Renal pelvis (tissue), 12 donors: ENCODE measurements around the gene RPL39. TPM values are rescaled to one million over a fixed set of nuclear protein-coding genes. Genes with fewer than 3 reads are reported as not detected.
"Not testable (repeated sequence)": the region's sequence is repeated elsewhere in the genome, so short reads cannot be mapped to it uniquely, and the experiment has no call there.

Source experiments
- DNase-seq: peaks from one replicate; pipeline ENCODE4 v3.0.0-alpha.2; 2013
- long read RNA-seq, 16 experiments: transcript quantifications; one replicate each; lab custom pipeline, GENCODE V29; 2026
- polyA plus RNA-seq, 3 donors: library from polyadenylated mRNA; unstranded; fragments of 120-200 nt; gene quantifications; one replicate each; pipeline ENCODE4 v1.2.1, GENCODE V29; 2013; ENCODE audit not compliant: insufficient read length in 3 of 3

RPL39 gene
- polyA plus RNA-seq: 1,000 to 10,000 TPM; 2,062 to 2,326 (median 2,119) TPM
- long read RNA-seq, donor 1, transcript RPL39-201 (3 exons, 401 nt): major isoform, 162 of 167 reads
- long read RNA-seq, donor 1, transcript RPL39-202 (2 exons, 1,915 nt): minor isoform, 5 of 167 reads
- long read RNA-seq, donor 1, partial matches to known transcripts: 0 of 167 reads
- long read RNA-seq, donor 1, other reads (novel, unspliced or antisense): 0 of 167 reads
- long read RNA-seq, donor 2, transcript RPL39-201 (3 exons, 401 nt): major isoform, 267 of 288 reads
- long read RNA-seq, donor 2, transcript RPL39-202 (2 exons, 1,915 nt): minor isoform, 11 of 288 reads
- long read RNA-seq, donor 2, partial matches to known transcripts: 10 of 288 reads
- long read RNA-seq, donor 2, other reads (novel, unspliced or antisense): 0 of 288 reads
- long read RNA-seq, donor 3, transcript RPL39-202 (2 exons, 1,915 nt): minor isoform, 17 of 223 reads
- long read RNA-seq, donor 3, transcript RPL39-201 (3 exons, 401 nt): major isoform, 195 of 223 reads
- long read RNA-seq, donor 3, partial matches to known transcripts: 11 of 223 reads
- long read RNA-seq, donor 3, other reads (novel, unspliced or antisense): 0 of 223 reads
- long read RNA-seq, donor 4, transcript RPL39-202 (2 exons, 1,915 nt): minor isoform, 16 of 309 reads
- long read RNA-seq, donor 4, transcript RPL39-201 (3 exons, 401 nt): major isoform, 281 of 309 reads
- long read RNA-seq, donor 4, partial matches to known transcripts: 12 of 309 reads
- long read RNA-seq, donor 4, other reads (novel, unspliced or antisense): 0 of 309 reads
- long read RNA-seq, donor 5, transcript RPL39-202 (2 exons, 1,915 nt): minor isoform, 16 of 140 reads
- long read RNA-seq, donor 5, transcript RPL39-201 (3 exons, 401 nt): major isoform, 119 of 140 reads
- long read RNA-seq, donor 5, partial matches to known transcripts: 5 of 140 reads
- long read RNA-seq, donor 5, other reads (novel, unspliced or antisense): 0 of 140 reads
- long read RNA-seq, donor 6, transcript RPL39-201 (3 exons, 401 nt): major isoform, 131 of 160 reads
- long read RNA-seq, donor 6, transcript RPL39-202 (2 exons, 1,915 nt): minor isoform, 13 of 160 reads
- long read RNA-seq, donor 6, partial matches to known transcripts: 16 of 160 reads
- long read RNA-seq, donor 6, other reads (novel, unspliced or antisense): 0 of 160 reads
- long read RNA-seq, donor 7, transcript RPL39-201 (3 exons, 401 nt): major isoform, 226 of 252 reads
- long read RNA-seq, donor 7, transcript RPL39-202 (2 exons, 1,915 nt): minor isoform, 16 of 252 reads
- long read RNA-seq, donor 7, partial matches to known transcripts: 10 of 252 reads
- long read RNA-seq, donor 7, other reads (novel, unspliced or antisense): 0 of 252 reads
- long read RNA-seq, donor 8, transcript RPL39-202 (2 exons, 1,915 nt): minor isoform, 5 of 99 reads
- long read RNA-seq, donor 8, transcript RPL39-201 (3 exons, 401 nt): major isoform, 94 of 99 reads
- long read RNA-seq, donor 8, partial matches to known transcripts: 0 of 99 reads
- long read RNA-seq, donor 8, other reads (novel, unspliced or antisense): 0 of 99 reads
- long read RNA-seq, donor 9, transcript RPL39-201 (3 exons, 401 nt): major isoform, 270 of 301 reads
- long read RNA-seq, donor 9, transcript RPL39-202 (2 exons, 1,915 nt): minor isoform, 17 of 301 reads
- long read RNA-seq, donor 9, partial matches to known transcripts: 14 of 301 reads
- long read RNA-seq, donor 9, other reads (novel, unspliced or antisense): 0 of 301 reads
- long read RNA-seq, donor 10, transcript RPL39-201 (3 exons, 401 nt): major isoform, 174 of 192 reads
- long read RNA-seq, donor 10, transcript RPL39-202 (2 exons, 1,915 nt): minor isoform, 7 of 192 reads
- long read RNA-seq, donor 10, partial matches to known transcripts: 11 of 192 reads
- long read RNA-seq, donor 10, other reads (novel, unspliced or antisense): 0 of 192 reads
- long read RNA-seq, donor 11, transcript RPL39-202 (2 exons, 1,915 nt): minor isoform, 10 of 134 reads
- long read RNA-seq, donor 11, transcript RPL39-201 (3 exons, 401 nt): major isoform, 118 of 134 reads
- long read RNA-seq, donor 11, partial matches to known transcripts: 6 of 134 reads
- long read RNA-seq, donor 11, other reads (novel, unspliced or antisense): 0 of 134 reads
- long read RNA-seq, donor 12, transcript RPL39-201 (3 exons, 401 nt): major isoform, 252 of 273 reads
- long read RNA-seq, donor 12, transcript RPL39-202 (2 exons, 1,915 nt): minor isoform, 14 of 273 reads
- long read RNA-seq, donor 12, partial matches to known transcripts: 7 of 273 reads
- long read RNA-seq, donor 12, other reads (novel, unspliced or antisense): 0 of 273 reads
- long read RNA-seq, donor 13, transcript RPL39-202 (2 exons, 1,915 nt): minor isoform, 7 of 192 reads
- long read RNA-seq, donor 13, transcript RPL39-201 (3 exons, 401 nt): major isoform, 167 of 192 reads
- long read RNA-seq, donor 13, partial matches to known transcripts: 18 of 192 reads
- long read RNA-seq, donor 13, other reads (novel, unspliced or antisense): 0 of 192 reads
- long read RNA-seq, donor 14, transcript RPL39-202 (2 exons, 1,915 nt): minor isoform, 37 of 419 reads
- long read RNA-seq, donor 14, transcript RPL39-201 (3 exons, 401 nt): major isoform, 358 of 419 reads
- long read RNA-seq, donor 14, partial matches to known transcripts: 24 of 419 reads
- long read RNA-seq, donor 14, other reads (novel, unspliced or antisense): 0 of 419 reads
- long read RNA-seq, donor 15, transcript RPL39-201 (3 exons, 401 nt): major isoform, 233 of 248 reads
- long read RNA-seq, donor 15, transcript RPL39-202 (2 exons, 1,915 nt): minor isoform, 9 of 248 reads
- long read RNA-seq, donor 15, partial matches to known transcripts: 6 of 248 reads
- long read RNA-seq, donor 15, other reads (novel, unspliced or antisense): 0 of 248 reads
- long read RNA-seq, donor 16, transcript RPL39-202 (2 exons, 1,915 nt): minor isoform, 21 of 269 reads
- long read RNA-seq, donor 16, transcript RPL39-201 (3 exons, 401 nt): major isoform, 227 of 269 reads
- long read RNA-seq, donor 16, partial matches to known transcripts: 21 of 269 reads
- long read RNA-seq, donor 16, other reads (novel, unspliced or antisense): 0 of 269 reads

DNA sequence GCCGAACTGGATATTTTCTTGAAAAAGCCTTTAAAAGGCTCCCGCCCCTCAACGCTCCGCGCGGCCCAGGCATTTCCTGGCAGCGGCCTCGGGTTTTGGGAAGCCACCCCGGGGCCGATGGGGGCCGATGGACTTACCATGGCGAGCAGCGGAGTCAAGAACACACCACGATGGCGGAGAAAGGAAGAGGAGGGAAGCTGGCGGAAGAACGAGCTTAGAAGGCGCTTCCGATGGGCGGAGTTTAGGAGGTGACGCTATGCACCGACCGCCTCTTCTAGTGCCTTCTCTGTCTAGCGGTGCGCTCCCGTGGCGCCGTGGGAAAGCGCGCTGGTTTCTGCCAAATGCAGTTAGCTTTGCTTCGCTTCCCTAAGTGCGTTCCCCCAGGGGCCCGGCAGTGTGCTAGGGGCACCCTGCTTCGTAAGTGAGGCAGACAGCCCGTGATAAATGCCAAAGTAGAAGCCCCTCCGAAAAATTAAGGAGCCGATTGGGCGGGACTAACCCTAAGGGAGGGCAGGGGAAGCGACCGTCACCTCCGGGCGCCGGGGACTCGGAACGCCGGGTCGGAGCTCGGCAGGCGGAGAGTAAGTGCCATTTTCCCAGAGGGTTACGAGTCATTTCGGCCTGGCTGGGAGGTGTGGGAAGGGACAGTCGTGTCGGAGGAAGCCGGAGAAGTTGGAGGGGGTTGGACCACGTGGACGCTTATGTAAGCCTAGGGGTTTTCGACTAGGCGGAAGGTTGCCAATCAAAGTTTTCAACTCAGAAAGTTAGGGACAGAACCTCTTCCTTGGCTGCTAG is at the start of gene RPL39:
Gene RPL39, minus strand, starts transcription at position 194 of the 795 bp plus-strand sequence. Its CDS starts 54 bp downstream, at position 140.
- DNase-seq: peak; percentile 88

DNA sequence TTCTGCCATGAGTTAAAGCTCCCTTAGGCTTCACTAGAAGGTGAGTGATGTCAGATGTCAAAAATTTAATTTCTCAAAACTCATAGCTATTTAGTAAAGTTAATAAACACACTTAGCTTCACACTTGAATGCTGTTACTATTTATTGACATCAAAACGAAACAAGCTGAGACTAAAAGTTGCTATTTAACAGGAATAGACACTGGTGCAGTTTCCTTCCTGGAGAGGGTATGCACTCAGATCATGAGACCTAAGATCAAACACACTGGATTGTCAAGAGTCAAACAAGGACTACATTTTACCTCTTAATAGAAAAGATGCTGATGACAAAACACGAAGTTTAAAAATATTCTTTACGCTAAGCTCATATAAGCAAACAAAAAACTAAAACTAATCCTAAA is 42.5 kb upstream of the RPL39 start:
- no peak for DNase-seq

DNA sequence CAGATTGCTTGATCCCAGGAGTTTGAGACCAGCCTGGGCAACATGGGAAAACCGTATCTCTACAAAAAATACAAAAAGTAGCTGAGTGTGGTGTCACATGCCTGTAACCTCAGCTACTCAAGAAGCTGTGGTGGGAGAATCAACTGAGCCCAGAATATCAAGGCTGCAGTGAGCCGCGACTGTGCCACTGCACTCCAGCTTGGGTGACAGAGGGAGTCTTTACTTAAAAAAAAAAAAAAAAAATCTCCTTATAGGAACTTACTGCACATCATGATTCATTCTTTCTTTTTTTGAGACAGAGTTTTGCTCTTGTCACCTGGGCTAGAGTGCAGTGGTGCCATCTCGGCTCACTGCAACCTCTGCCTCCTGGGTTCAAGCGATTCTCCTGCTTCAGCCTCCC is 37.0 kb upstream of the RPL39 start:
- DNase-seq: no peak

DNA sequence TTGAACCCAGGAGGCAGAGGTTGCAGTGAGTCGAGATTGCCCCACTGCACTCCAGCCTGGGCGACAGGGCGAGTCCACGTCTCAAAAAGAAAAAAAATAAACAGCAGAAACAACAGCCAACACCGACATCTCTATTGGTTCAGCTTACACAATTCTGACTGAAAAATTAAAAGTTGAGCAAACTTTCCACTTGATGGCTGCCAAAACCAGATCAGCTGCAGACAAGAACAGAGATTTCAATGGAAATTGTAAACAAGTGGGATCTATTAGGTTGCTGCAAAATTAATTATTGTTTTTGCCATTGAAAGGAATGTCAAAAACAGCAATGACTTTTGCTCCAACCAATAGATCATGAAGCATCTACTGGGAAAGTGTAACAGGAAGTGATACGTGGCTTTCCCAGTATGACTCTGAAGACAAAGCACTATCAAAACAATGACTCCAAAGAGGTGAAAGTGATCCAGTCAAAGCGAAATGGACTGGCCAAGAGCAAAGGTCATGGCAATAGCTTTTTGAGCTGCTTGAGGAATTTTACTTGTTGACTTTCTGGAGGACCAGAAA is 35.0 kb upstream of the RPL39 start:
- no peak for DNase-seq

DNA sequence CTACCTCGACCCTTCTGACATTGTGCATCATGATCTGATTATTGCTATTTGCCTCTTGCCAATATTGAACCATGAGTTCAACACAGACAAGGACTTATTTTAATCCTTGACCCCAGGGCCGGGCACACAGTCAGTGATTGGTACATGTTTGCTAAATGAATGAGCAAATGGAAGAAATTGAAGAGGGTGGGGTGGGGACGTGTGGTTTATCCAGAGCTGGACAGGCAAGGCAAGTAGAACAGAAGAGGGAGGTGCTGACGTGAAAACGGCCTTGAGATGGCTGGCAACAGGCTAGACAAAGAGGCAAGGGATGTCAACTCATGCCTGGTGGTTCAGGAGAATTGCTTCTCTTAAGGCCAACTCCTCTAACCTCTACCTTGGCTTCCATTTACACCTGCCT is 32.8 kb upstream of the RPL39 start:
- DNase-seq: not testable (repeated sequence)

DNA sequence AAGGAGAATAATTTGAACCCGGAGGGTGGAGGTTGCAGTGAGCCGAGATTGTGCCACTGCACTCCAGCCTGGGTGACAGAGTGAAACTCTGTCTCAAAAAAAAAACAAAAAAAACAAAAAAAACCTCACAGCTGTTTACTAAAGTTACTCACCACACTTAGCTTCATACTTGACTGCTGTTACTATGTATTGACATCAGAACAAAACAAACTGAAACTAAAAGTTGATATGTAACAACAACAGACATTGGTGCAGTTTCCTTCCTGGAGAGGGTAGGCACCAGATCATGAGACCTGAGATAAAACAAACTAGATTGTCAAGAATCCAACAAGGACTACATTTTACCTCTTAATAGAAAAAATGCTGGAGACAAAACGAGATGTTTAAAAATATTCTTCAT is 30.3 kb upstream of the RPL39 start:
- DNase-seq: not testable (repeated sequence)

DNA sequence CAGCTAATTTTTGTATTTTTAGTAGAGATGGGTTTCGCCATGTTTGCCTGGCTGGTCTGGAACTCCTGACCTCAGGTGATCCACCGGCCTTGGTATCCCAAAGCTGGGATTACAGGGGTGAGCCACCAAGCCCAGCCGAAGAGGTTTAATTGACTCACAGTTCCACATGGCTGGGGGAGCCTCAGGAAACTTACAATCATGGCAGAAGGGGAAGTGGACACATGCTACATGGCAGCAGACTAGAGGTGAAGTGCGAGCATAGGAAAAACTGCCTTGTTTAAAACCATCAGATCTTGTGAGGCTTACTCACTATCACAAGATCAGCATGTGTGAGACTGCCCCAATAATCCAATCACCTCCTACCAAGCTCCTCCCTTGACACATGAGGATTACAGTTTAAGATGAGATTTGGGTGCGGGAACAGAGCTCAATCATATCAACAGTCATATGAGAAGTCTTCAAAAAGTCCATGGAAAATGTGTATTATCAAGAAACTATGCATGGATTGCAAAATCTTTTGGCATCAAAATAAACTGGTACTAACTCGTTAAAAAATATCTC is 25.8 kb upstream of the RPL39 start:
- DNase-seq: no peak

DNA sequence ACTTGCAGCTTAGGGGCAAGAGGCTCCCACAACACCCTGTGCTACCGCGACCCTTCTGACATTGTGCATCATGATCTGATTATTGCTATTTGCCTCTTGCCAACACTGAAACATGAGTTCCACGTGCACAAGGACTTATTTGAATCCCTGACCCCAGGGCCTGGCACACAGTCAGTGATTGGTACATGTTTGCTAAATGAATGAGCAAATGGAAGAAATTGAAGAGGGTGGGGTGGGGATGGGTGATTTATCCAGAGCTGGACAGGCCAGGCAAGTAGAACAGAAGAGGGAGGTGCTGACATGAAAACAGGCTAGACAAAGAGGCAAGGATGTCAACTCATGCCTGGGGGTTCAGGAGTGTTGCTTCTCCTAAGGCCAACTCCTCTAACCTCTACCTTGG is 24.9 kb upstream of the RPL39 start:
- DNase-seq: no peak

DNA sequence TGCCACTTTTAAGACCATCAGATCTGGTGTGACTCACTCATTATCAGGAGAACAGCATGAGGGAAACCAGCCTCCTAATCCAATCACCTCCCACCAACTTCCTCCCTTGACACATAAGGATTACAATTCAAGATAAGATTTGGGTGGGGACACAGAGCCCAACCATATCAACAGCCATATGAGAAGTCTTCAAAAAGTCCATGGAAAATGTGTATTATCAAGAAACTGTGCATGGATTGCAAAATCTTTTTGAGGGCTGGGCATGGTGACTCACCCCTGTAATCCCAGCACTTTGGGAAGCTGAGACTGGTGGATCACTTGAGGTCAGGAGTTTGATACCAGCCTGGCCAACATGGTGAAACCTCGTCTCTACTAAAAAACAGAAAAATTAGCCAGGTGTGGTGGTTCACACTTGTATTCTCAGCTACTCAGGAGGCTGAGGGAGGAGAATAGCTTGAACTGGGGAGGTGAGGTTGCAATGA is 17.8 kb upstream of the RPL39 start:
- no peak for DNase-seq

DNA sequence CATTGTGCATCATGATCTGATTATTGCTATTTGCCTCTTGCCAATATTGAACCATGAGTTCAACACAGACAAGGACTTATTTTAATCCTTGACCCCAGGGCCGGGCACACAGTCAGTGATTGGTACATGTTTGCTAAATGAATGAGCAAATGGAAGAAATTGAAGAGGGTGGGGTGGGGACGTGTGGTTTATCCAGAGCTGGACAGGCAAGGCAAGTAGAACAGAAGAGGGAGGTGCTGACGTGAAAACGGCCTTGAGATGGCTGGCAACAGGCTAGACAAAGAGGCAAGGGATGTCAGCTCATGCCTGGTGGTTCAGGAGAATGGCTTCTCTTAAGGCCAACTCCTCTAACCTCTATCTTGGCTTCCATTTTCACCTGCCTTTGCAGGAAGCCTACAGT is 17.0 kb upstream of the RPL39 start:
- not testable (repeated sequence) for DNase-seq

DNA sequence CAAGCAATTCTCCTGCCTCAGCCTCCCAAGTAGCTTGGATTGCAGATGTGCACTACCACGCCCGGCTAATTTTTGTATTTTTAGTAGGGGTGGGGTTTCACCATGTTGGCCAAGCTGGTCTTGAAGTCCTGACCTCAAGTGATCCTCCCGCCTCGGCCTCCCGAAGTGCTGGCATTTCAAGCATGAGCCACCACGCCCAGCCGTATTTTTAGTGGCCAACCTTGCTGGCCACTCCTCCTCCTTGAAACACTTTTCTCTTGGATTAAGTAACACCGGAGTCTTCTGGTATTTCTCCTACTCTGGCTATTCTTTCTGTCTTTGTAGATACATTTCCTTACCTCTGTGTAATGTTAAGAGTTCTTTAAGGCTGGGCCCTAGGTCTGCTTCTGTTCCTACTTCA is 11.1 kb upstream of the RPL39 start:
- no peak for DNase-seq

DNA sequence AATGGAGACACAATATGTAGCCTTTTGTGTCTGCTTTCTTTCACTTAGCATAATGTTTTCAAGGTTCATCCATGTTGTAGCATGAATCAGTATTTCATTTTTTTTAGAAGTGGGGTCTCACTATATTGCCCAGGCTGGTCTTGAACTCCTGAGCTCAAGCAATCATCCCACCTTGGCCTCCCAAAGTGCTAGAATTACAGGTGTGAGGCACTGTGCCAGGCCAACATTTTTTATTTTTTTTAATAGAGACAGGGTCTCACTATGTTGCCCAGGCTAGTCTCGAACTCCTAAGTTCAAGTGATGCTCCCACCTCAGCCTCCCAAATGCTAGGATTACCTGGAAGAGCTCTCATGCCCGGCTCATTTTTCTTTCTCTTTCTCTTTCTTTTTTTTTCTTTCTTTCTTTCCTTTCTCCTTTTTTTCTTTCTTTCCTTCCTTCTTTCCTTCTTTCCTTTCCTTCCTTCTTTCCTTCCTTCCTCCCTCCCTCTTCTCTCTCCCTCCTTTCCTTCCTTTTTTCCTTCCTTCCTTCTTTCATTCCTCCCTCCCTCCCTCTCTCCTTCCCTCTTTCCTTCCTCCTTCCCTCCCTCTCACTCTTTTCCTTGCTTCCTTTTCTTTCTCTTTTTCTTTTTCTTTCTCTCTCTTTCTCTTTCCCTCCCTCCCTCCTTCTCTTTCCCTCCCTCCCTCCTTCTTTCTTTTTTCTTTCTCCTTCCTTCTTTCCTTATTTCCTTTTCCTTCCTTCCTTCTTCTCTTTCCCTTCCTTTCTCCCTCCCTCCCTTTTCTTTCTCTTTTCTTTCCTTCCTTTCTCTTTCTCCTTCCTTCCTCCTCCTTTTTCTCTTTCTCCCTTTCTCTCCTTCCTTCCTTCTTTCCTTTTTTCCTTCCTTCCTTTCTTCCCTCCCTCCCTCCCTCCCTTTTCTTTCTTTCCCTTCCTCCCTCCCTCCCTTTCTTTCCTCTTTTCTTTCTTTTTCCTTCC is 10.1 kb upstream of the RPL39 start:
- no peak for DNase-seq

DNA sequence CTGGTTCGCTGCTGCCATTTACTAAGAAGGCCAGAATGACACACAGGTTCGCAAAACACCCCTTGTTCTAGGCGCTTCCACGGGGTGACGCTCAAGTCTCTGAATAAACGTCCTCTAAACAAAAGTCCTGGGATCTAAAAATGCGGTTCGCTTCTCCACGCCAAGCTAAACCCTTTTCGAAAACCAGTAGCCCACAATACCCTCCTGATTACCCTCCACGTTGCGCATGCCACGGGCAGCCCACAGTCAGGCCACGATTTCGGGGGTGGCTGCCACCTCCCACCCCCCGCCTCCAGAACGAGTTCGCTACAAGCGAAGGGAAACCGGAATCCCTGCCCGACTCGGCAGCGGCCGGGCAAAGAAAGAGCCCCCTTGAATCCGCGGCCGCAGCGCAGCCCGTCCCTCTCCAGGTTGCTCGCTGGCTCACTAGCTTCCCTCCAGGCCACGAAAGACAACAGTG is 423 bp downstream of the RPL39 start:
- DNase-seq: peak; percentile 26

DNA sequence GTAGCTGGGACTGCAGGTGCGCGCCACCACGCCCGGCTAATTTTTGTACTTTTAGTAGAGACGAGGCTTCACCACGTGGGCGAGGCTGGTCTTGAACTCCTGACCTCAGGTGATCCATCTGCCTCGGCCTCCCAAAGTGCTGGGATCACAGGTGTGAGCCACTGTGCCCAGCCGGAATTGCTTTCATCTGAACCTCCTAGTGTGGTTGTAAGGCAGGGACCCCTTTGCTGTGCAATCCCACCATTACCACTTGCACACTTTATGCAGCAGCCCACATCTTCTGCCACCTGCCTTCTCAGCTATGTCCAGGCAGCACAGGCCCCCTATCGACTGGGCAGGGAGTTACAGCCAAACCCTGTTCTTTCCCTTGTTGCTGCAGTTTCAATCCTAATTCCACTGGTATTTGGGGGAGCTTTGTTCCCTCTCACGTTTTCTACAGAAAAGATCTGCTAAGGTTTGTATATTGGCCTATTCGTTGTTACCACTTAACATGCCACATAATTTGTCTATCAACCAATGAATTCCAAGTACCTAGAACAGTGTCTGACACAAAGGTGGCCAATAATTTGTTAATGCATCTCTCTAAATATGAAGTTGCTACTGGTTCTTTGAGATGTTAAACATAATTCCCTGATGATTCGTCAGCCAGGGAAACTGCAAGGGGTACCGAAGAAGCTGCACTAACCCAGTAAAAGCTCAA is 6.5 kb downstream of the RPL39 start:
- no peak for DNase-seq
